Measurements from ENCODE around the gene TSPO.

DNA sequence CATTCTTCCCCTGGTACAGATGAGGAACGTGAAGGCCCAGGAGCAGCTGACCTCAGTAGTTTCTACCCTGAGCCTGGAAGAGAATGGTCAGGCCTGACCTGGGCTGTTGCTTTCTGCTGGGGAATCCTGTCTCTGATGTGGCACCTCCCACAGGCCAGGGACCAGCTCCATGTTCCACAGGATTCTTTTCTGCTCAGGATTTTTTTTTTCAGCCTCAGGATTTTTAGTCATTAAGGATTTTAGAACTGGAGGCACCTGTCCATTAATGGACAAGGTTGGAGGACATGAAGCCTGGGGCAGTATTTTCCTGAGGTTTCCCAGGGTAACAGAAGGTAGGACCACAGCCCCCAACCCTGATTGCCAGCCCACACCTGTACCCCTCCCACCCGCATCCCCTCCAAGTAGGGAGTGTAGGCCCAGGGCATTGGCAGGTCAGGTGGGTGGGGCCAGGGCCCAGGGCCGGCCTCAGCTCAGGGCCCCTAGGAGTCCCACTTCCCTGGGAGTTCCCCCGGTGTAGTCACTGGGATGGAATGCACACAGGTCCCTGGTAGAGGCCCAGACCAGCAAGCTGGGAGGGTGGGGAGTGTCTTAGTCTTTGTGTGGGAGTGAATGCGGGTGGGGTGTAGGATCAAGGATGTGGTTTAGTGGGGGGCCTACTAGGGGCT is 24.7 kb upstream of the TSPO start:
- TF ChIP-seq CTCF (IDR thresholded peaks at IDR 0.05) = no peak
- no peak for TF ChIP-seq EZH2phosphoT487 (IDR thresholded peaks at IDR 0.05)
